H9 (cell line): ENCODE data around the gene PERCC1. TPM values are rescaled to one million over a fixed set of nuclear protein-coding genes. Genes with fewer than 3 reads are reported as not detected.

ENCODE experiments used
- DNase-seq: peaks from one replicate; pipeline ENCODE4 v3.0.0-alpha.2; 2017
- H2AFZ ChIP-seq: one replicate; pipeline ENCODE4 v1.6.1; 2013; ENCODE audit warnings: mild to moderate bottlenecking, low read length, control low read depth, moderate library complexity
- H2AK5ac ChIP-seq: 2 replicates; pipeline ENCODE4 v1.6.1; 2013; ENCODE audit warnings: low read length, control low read depth, mixed read lengths; ENCODE audit not compliant: insufficient read length
- H2BK120ac ChIP-seq: one replicate; pipeline ENCODE4 v1.6.1; 2013; ENCODE audit warnings: low read depth, mild to moderate bottlenecking, low read length, control low read depth, inconsistent platforms; ENCODE audit not compliant: poor library complexity, severe bottlenecking
- H2BK12ac ChIP-seq: 2 replicates; pipeline ENCODE4 v1.6.1; 2013; ENCODE audit warnings: low read length, control low read depth, mixed read lengths, low read depth; ENCODE audit not compliant: insufficient read length
- H2BK15ac ChIP-seq: 2 replicates; pipeline ENCODE4 v1.6.1; 2013; ENCODE audit warnings: low read depth, low read length, control low read depth
- H2BK20ac ChIP-seq: one replicate; pipeline ENCODE4 v1.6.1; 2013; ENCODE audit warnings: low read depth, mild to moderate bottlenecking, low read length, control low read depth, inconsistent platforms; ENCODE audit not compliant: poor library complexity, severe bottlenecking
- H2BK5ac ChIP-seq: 2 replicates; pipeline ENCODE4 v1.6.1; 2013; ENCODE audit warnings: low read length, control low read depth, mixed read lengths; ENCODE audit not compliant: insufficient read length
- H3K14ac ChIP-seq: 2 replicates; pipeline ENCODE4 v1.6.1; 2013; ENCODE audit warnings: low read length, control low read depth; ENCODE audit not compliant: insufficient read depth
- H3K18ac ChIP-seq: 2 replicates; pipeline ENCODE4 v1.6.1; 2013; ENCODE audit warnings: low read depth, mild to moderate bottlenecking, mixed read lengths, low read length, control low read depth; ENCODE audit not compliant: insufficient read length
- H3K23ac ChIP-seq: 2 replicates; pipeline ENCODE4 v1.6.1; 2013; ENCODE audit warnings: low read length, control low read depth, mixed read lengths, low read depth; ENCODE audit not compliant: insufficient read length
- H3K23me2 ChIP-seq: 2 replicates; pipeline ENCODE4 v1.6.1; 2013; ENCODE audit warnings: low read depth, mild to moderate bottlenecking, mixed read lengths, low read length, control low read depth; ENCODE audit not compliant: insufficient read length, poor library complexity, severe bottlenecking
- H3K27ac ChIP-seq: 2 replicates; pipeline ENCODE4 v1.5.1; 2013; ENCODE audit warnings: low read length, control low read depth, mixed read lengths, low read depth; ENCODE audit not compliant: insufficient read length
- H3K27me3 ChIP-seq: 2 replicates; pipeline ENCODE4 v1.6.1; 2013; ENCODE audit warnings: low read length, control low read depth, inconsistent platforms; ENCODE audit not compliant: insufficient read depth
- H3K4ac ChIP-seq: 2 replicates; pipeline ENCODE4 v1.6.1; 2013; ENCODE audit warnings: low read depth, mild to moderate bottlenecking, control low read depth, inconsistent platforms, low read length, moderate library complexity
- H3K4me1 ChIP-seq: 2 replicates; pipeline ENCODE4 v1.6.1; 2013; ENCODE audit warnings: low read length, control low read depth, inconsistent platforms; ENCODE audit not compliant: insufficient read depth
- H3K4me2 ChIP-seq: 2 replicates; pipeline ENCODE4 v1.6.1; 2013; ENCODE audit warnings: low read length, control low read depth, mixed read lengths; ENCODE audit not compliant: insufficient read length, insufficient read depth
- H3K56ac ChIP-seq: 2 replicates; pipeline ENCODE4 v1.6.1; 2013; ENCODE audit warnings: low read depth, mild to moderate bottlenecking, mixed read lengths, low read length, control low read depth; ENCODE audit not compliant: insufficient read length
- H3K79me1 ChIP-seq: 2 replicates; pipeline ENCODE4 v1.6.1; 2013; ENCODE audit warnings: low read depth, mild to moderate bottlenecking, moderate library complexity, low read length, control low read depth, inconsistent platforms; ENCODE audit not compliant: insufficient read depth, poor library complexity, severe bottlenecking
- H3K79me2 ChIP-seq: 2 replicates; pipeline ENCODE4 v1.6.1; 2013; ENCODE audit warnings: low read length, control low read depth, inconsistent platforms; ENCODE audit not compliant: insufficient read depth
- H3K9ac ChIP-seq: 2 replicates; pipeline ENCODE4 v1.6.1; 2013; ENCODE audit warnings: low read length, control low read depth, mixed read lengths; ENCODE audit not compliant: insufficient read length; ENCODE audit errors: extremely low read depth
- H3K9me3 ChIP-seq: one replicate; pipeline ENCODE4 v1.6.1; 2013; ENCODE audit warnings: low read depth, low read length, inconsistent platforms; ENCODE audit not compliant: control insufficient read depth
- H3T11ph ChIP-seq: one replicate; pipeline ENCODE4 v1.6.1; 2013; ENCODE audit warnings: mild to moderate bottlenecking, low read length, control low read depth, inconsistent platforms
- H4K20me1 ChIP-seq: one replicate; pipeline ENCODE4 v1.6.1; 2013; ENCODE audit not compliant: control insufficient read depth, insufficient read length, insufficient read depth
- H4K5ac ChIP-seq: 2 replicates; pipeline ENCODE4 v1.6.1; 2013; ENCODE audit warnings: low read depth, mild to moderate bottlenecking, mixed read lengths, low read length, control low read depth; ENCODE audit not compliant: insufficient read length
- H4K8ac ChIP-seq: replicated peaks from 2 replicates; pipeline ENCODE4 v1.6.1; 2013; ENCODE audit warnings: low read length, control low read depth, mixed read lengths, low read depth; ENCODE audit not compliant: insufficient read length
- H4K91ac ChIP-seq: 2 replicates; pipeline ENCODE4 v1.6.1; 2013; ENCODE audit warnings: low read depth, mild to moderate bottlenecking, moderate library complexity, mixed read lengths, low read length, control low read depth; ENCODE audit not compliant: insufficient read length
- H3K27ac Mint-ChIP-seq, 3 experiments: 2 replicates in 2 of 3; 3 replicates in 1 of 3; pipeline ENCODE4 v1.8.0; 2020 to 2021; ENCODE audit warnings: mixed read lengths in 3 of 3, mild to moderate bottlenecking in 1 of 3, moderate library complexity in 1 of 3
- H3K27me3 Mint-ChIP-seq: 2 replicates; pipeline ENCODE4 v1.8.0; 2021; ENCODE audit warnings: low read depth, mild to moderate bottlenecking, moderate library complexity, mixed read lengths
- H3K36me3 Mint-ChIP-seq, 3 experiments: 2 replicates in 2 of 3; 3 replicates in 1 of 3; pipeline ENCODE4 v1.8.0; 2020 to 2021; ENCODE audit warnings: low read depth in 3 of 3, mixed read lengths in 3 of 3; ENCODE audit not compliant: insufficient read depth in 1 of 3
- H3K4me1 Mint-ChIP-seq, 2 experiments: 2 replicates each; pipeline ENCODE4 v1.8.0; 2020; ENCODE audit warnings: mixed read lengths in 2 of 2
- H3K4me3 Mint-ChIP-seq, 2 experiments: 2 replicates in 1 of 2; 3 replicates in 1 of 2; pipeline ENCODE4 v1.8.0; 2020 to 2021; ENCODE audit warnings: mild to moderate bottlenecking in 2 of 2, mixed read lengths in 2 of 2, moderate library complexity in 1 of 2
- H3K9me3 Mint-ChIP-seq, 2 experiments: 2 replicates in 1 of 2; 3 replicates in 1 of 2; pipeline ENCODE4 v1.8.0; 2020; ENCODE audit warnings: mild to moderate bottlenecking in 2 of 2, mixed read lengths in 2 of 2, moderate library complexity in 1 of 2
- CTCF ChIP-seq: fragments of 200-600 bp; sonication (generic); conservative IDR thresholded peaks from 3 replicates; pipeline ENCODE4 v1.8.0; 2021; ENCODE audit warnings: antibody characterized with exemption, mild to moderate bottlenecking
- WGBS: extraction: QIAGEN DNeasy Blood & Tissue Kit; methylation state at CpG from one replicate; pipeline ENCODE4 v1.1.7; 2013; ENCODE audit warnings: missing lambda C conversion rate, low lambda C conversion rate, mixed read lengths; ENCODE audit not compliant: insufficient read length; ENCODE audit errors: extremely low coverage; 5-methylcytosine and 5-hydroxymethylcytosine counted together
- total RNA-seq: library from RNA; stranded (reverse); gene quantifications from 2 replicates; pipeline ENCODE4 v1.2.1, GENCODE V29; 2021

The PERCC1 gene
- total RNA-seq, 1 experiment from 2014 or later: not detected

GRCh38 chr16:1460602-1461138 is 29.8 kb downstream of the PERCC1 start:
- no peak overlapping the region for H3K9ac ChIP-seq
- H3K23me2 ChIP-seq: no peaks in the 10 kb centered on the region
- Mint-ChIP-seq H3K27ac (no peak overlapping the region), H3K4me1 (no peaks in the 10 kb centered on the region), H3K27me3 (no peaks in the 10 kb centered on the region), H3K36me3 (peaks cover 2 to 25% (median 21%) of the 10 kb centered on the region in 3 experiments; a peak in 5 of 7 replicates), H3K4me3 (no peak overlapping the region), H3K9me3 (no peaks in the 10 kb centered on the region)
- no peak overlapping the region for H3K14ac ChIP-seq
- no peak overlapping the region for H4K5ac ChIP-seq
- H3K27me3 ChIP-seq: no peaks in the 10 kb centered on the region
- DNase-seq: no peak
- H2AFZ ChIP-seq: no peak overlapping the region
- no peak overlapping the region for H2AK5ac ChIP-seq
- no peak overlapping the region for H3K56ac ChIP-seq
- H2BK20ac ChIP-seq: no peak overlapping the region
- no peak overlapping the region for H3K23ac ChIP-seq
- no peaks in the 10 kb centered on the region for H4K20me1 ChIP-seq
- H3T11ph ChIP-seq: no peak overlapping the region
- no peak overlapping the region for H4K8ac ChIP-seq
- H2BK120ac ChIP-seq: no peak overlapping the region
- H3K18ac ChIP-seq: no peak overlapping the region
- no peak overlapping the region for H3K4me2 ChIP-seq
- H2BK12ac ChIP-seq: no peak overlapping the region
- H3K79me1 ChIP-seq: no peaks in the 10 kb centered on the region
- no peak overlapping the region for H3K27ac ChIP-seq
- H2BK5ac ChIP-seq: no peak overlapping the region
- no peaks in the 10 kb centered on the region for H3K9me3 ChIP-seq
- H3K79me2 ChIP-seq: no peaks in the 10 kb centered on the region
- TF ChIP-seq CTCF: no peak
- no peak overlapping the region for H4K91ac ChIP-seq
- no peak overlapping the region for H2BK15ac ChIP-seq
- WGBS: no CpG with 5 or more reads among the region's 30 CpGs
- no peak overlapping the region for H3K4ac ChIP-seq
- H3K4me1 ChIP-seq: no peaks in the 10 kb centered on the region
